Gastrocnemius medialis (tissue), 4 donors: ENCODE data around the gene C6orf163. TPM values are rescaled to one million over a fixed set of nuclear protein-coding genes. Genes with fewer than 3 reads are reported as not detected.

Experiments used
- ATAC-seq, 2 donors: fragments of 150-250 bp; one replicate each; pipeline ENCODE4 v1.9.1; 2016
- DNase-seq, 2 donors: peaks; one replicate each; pipeline ENCODE4 v3.0.0-alpha.2; 2019
- H3K27ac ChIP-seq, 4 donors: fragments of 200-600 bp; sonication (generic); 1 replicate in 1 of 4; 2 replicates in 3 of 4; pipeline ENCODE4 v1.5.1; 2016 to 2018; ENCODE audit warnings: mild to moderate bottlenecking in 2 of 4, moderate library complexity in 1 of 4
- H3K27me3 ChIP-seq, 3 donors: fragments of 200-600 bp; sonication (generic) in 2 of 3; 1 replicate in 1 of 3; 2 replicates in 2 of 3; pipeline versions ENCODE4 v1.5.1 to v1.6.0; 2016 to 2019; ENCODE audit warnings: mild to moderate bottlenecking in 1 of 3, moderate library complexity in 1 of 3
- H3K36me3 ChIP-seq, 2 donors: fragments of 200-600 bp; sonication (generic) in 1 of 2; one replicate each; pipeline ENCODE4 v1.5.1; 2017 to 2018
- H3K4me1 ChIP-seq, 2 donors: fragments of 200-600 bp; sonication (generic) in 1 of 2; one replicate each; pipeline ENCODE4 v1.5.1; 2016 to 2017; ENCODE audit warnings: mild to moderate bottlenecking in 2 of 2
- H3K4me3 ChIP-seq, 4 donors: fragments of 200-600 bp; sonication (generic) in 3 of 4; 1 replicate in 1 of 4; 2 replicates in 3 of 4; pipeline ENCODE4 v1.5.1; 2016 to 2019; ENCODE audit warnings: mild to moderate bottlenecking in 2 of 4
- H3K9me3 ChIP-seq, 3 donors: fragments of 200-600 bp; sonication (generic) in 2 of 3; 1 replicate in 1 of 3; 2 replicates in 2 of 3; pipeline ENCODE4 v1.5.1; 2016 to 2019
- CTCF ChIP-seq, 5 experiments: fragments of 450-650 bp in 3 of 5; fragments of 200-600 bp in 2 of 5; sonication (generic) in 2 of 5; IDR thresholded peaks in 4 of 5; conservative IDR thresholded peaks in 1 of 5; 1 replicate in 4 of 5; 2 replicates in 1 of 5; pipeline ENCODE4 v1.5.1; 2016 to 2019; ENCODE audit warnings: antibody characterized with exemption in 5 of 5, mild to moderate bottlenecking in 3 of 5, moderate library complexity in 3 of 5
- POLR2A ChIP-seq, 2 donors: fragments of 450-650 bp; IDR thresholded peaks; one replicate each; pipeline ENCODE4 v1.6.1; 2017; ENCODE audit warnings: antibody characterized with exemption in 2 of 2, mild to moderate bottlenecking in 2 of 2, moderate library complexity in 2 of 2
- in situ Hi-C, 4 donors: fragments of 200-750 bp; cut with MboI; loops; one replicate each; pipeline versions ENCODE4 v1.15.0 to v1.8.0; 2017; ENCODE audit warnings: low sequenced_read_pairs in 4 of 4
- intact Hi-C: fragments of 100-400 bp; cut with DNase I; formaldehyde crosslinking; loops from one replicate; pipeline ENCODE4 v1.15.1; 2023; ENCODE audit warnings: low total_unique reads
- total RNA-seq, 4 donors: library from RNA; depleted of rRNA; stranded (reverse); fragments of >200 nt; gene quantifications; one replicate each; pipeline versions ENCODE4 v1.1.0 to v1.2.3, GENCODE V29; 2016

Gene C6orf163
- total RNA-seq, 4 donors from 2014 or later: 0.29 to 5.3 (median 0.40) TPM; not detected in 1

- no peaks in the 10 kb centered on the region for H3K27me3 ChIP-seq
- in situ Hi-C loops: no loop called here
- peaks cover 0 to 4% of the 10 kb centered on the region in 2 donors for H3K36me3 ChIP-seq
- no peaks in the 10 kb centered on the region for H3K4me1 ChIP-seq
- no peak for TF ChIP-seq POLR2A (IDR thresholded peaks at IDR 0.05)
- TF ChIP-seq CTCF (IDR thresholded peaks at IDR 0.05 in 4 of 5, conservative IDR thresholded peaks at IDR 0.05 in 1 of 5): no peak
- H3K9me3 ChIP-seq: no peaks in the 10 kb centered on the region
- no peak overlapping the region for H3K4me3 ChIP-seq
- no peak for ATAC-seq
- intact Hi-C loops: no loop called here
- H3K27ac ChIP-seq: no peak overlapping the region
- DNase-seq: no peak
Measured at GRCh38 chr6:87349896-87350295, 5.3 kb downstream of the C6orf163 start.

- Histone ChIP-seq H3K27me3 (no peaks in the 10 kb centered on the region), H3K4me3 (no peak overlapping the region), H3K4me1 (no peaks in the 10 kb centered on the region), H3K9me3 (no peaks in the 10 kb centered on the region), H3K27ac (no peak overlapping the region), H3K36me3 (no peaks in the 10 kb centered on the region)
- DNase-seq (no peak), ATAC-seq (no peak)
- intact Hi-C loops (no loop called here), in situ Hi-C loops (no loop called here)
- TF ChIP-seq POLR2A (IDR thresholded peaks at IDR 0.05): no peak
- no peak for TF ChIP-seq CTCF (IDR thresholded peaks at IDR 0.05 in 4 of 5, conservative IDR thresholded peaks at IDR 0.05 in 1 of 5)
Measured at GRCh38 chr6:87350516-87350915, 5.9 kb downstream of the C6orf163 start.

GRCh38 chr6:87351583-87351982 lies 7.0 kb downstream of the C6orf163 start:
- Histone ChIP-seq H3K27me3 (no peaks in the 10 kb centered on the region), H3K36me3 (no peaks in the 10 kb centered on the region), H3K4me1 (no peaks in the 10 kb centered on the region), H3K4me3 (no peak overlapping the region), H3K9me3 (no peaks in the 10 kb centered on the region), H3K27ac (no peak overlapping the region)
- intact Hi-C loops (no loop called here), in situ Hi-C loops (no loop called here)
- DNase-seq (no peak), ATAC-seq (no peak)
- TF ChIP-seq POLR2A (IDR thresholded peaks at IDR 0.05) (no peak), CTCF (IDR thresholded peaks at IDR 0.05 in 4 of 5, conservative IDR thresholded peaks at IDR 0.05 in 1 of 5) (no peak)

- intact Hi-C loops (no loop called here), in situ Hi-C loops (no loop called here)
- no peak overlapping the region for H3K4me3 ChIP-seq
- DNase-seq: no peak
- H3K9me3 ChIP-seq: no peaks in the 10 kb centered on the region
- H3K4me1 ChIP-seq: no peaks in the 10 kb centered on the region
- H3K27ac ChIP-seq: no peak overlapping the region
- no peaks in the 10 kb centered on the region for H3K36me3 ChIP-seq
- TF ChIP-seq CTCF (IDR thresholded peaks at IDR 0.05 in 4 of 5, conservative IDR thresholded peaks at IDR 0.05 in 1 of 5) (no peak), POLR2A (IDR thresholded peaks at IDR 0.05) (no peak)
- no peak for ATAC-seq
- no peaks in the 10 kb centered on the region for H3K27me3 ChIP-seq
Measured at GRCh38 chr6:87356181-87356580, 11.6 kb downstream of the C6orf163 start.

- no peaks in the 10 kb centered on the region for H3K4me1 ChIP-seq
- no peaks in the 10 kb centered on the region for H3K36me3 ChIP-seq
- no peak for TF ChIP-seq CTCF (IDR thresholded peaks at IDR 0.05 in 4 of 5, conservative IDR thresholded peaks at IDR 0.05 in 1 of 5)
- no peak for TF ChIP-seq POLR2A (IDR thresholded peaks at IDR 0.05)
- no peaks in the 10 kb centered on the region for H3K27me3 ChIP-seq
- DNase-seq (no peak), ATAC-seq (no peak)
- in situ Hi-C loops (no loop called here), intact Hi-C loops (no loop called here)
- H3K4me3 ChIP-seq: no peak overlapping the region
- no peak overlapping the region for H3K27ac ChIP-seq
- H3K9me3 ChIP-seq: no peaks in the 10 kb centered on the region
Measured at GRCh38 chr6:87357479-87358196, 13.0 kb downstream of the C6orf163 start.
